Measurements from ENCODE around the gene NCR1.

DNA sequence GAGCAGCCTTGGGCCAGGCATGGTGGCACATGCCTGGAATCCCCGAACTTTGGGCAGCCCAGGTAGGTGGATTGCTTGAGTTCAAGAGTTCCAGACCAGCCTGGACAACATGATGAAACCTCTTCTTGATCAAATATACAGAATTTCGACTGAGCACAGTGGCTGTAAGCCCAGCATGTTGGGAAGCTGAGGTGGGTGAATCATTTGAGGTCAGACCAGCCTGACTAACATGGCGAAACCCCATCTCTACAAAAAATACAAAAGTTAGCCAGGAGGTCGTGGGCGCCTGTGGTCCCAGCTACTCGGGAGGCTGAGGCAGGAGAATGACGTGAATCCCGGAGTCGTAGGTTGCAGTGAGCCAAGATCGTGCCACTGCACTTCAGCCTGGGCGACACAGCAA lies 49.4 kb downstream of the NCR1 start:
- TF ChIP-seq SUZ12 (IDR thresholded peaks at IDR 0.05; ENCODE audit: extremely low read depth, insufficient read depth, insufficient read length) = no peak
- no peak for TF ChIP-seq ZNF274 (IDR thresholded peaks at IDR 0.05; ENCODE audit: low read depth, low read length)
